HEK293 (cell line): ENCODE results near the gene HIP1.

ENCODE experiments used
- BCL11A ChIP-seq: fragments of 450-650 bp; formaldehyde crosslinking; IDR thresholded peaks from 2 replicates; pipeline ENCODE4 v1.5.1; 2016; ENCODE audit warnings: low read depth, missing biosample characterization, missing genetic modification characterization
- RBAK ChIP-seq: fragments of 450-650 bp; formaldehyde crosslinking; IDR thresholded peaks from 2 replicates; pipeline ENCODE4 v1.5.1; 2016; ENCODE audit warnings: missing biosample characterization, missing genetic modification characterization
- ZNF549 ChIP-seq: fragments of 450-650 bp; IDR thresholded peaks from 2 replicates; pipeline ENCODE4 v1.5.1; 2018; ENCODE audit warnings: missing biosample characterization, missing genetic modification characterization, mild to moderate bottlenecking, inconsistent platforms, moderate library complexity
- ZNF747 ChIP-seq: fragments of 450-650 bp; formaldehyde crosslinking; IDR thresholded peaks from 2 replicates; pipeline ENCODE4 v1.5.1; 2016; ENCODE audit warnings: missing biosample characterization, missing genetic modification characterization
- TF ChIP-seq, protein P1 (sequence below): fragments of 450-650 bp; formaldehyde crosslinking; IDR thresholded peaks from 2 replicates; pipeline ENCODE4 v1.5.1; 2016; ENCODE audit warnings: missing biosample characterization, missing genetic modification characterization

DNA sequence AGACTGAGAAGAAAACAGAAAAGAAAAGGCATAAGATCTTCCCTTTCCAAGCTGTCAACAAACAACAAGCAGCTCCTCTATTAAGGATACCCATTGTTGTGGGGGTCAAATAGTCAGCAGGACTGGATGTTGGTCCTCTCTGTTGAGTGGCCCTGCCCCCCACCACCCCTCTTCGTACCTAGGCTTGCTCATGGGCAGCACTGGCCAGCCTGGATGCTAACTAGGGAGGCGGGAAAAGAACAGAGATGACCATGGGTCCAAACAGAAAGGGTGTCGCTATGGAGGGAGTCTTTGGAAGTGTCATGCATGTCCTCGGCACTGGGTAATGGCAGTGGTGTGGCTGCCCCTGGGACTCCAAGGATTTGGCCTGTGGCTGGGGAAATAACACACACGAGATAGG lies 201.0 kb downstream of the HIP1 start:
- no peak for TF ChIP-seq ZNF549 (tag by site-specific recombination)
- TF ChIP-seq, protein P1, sequence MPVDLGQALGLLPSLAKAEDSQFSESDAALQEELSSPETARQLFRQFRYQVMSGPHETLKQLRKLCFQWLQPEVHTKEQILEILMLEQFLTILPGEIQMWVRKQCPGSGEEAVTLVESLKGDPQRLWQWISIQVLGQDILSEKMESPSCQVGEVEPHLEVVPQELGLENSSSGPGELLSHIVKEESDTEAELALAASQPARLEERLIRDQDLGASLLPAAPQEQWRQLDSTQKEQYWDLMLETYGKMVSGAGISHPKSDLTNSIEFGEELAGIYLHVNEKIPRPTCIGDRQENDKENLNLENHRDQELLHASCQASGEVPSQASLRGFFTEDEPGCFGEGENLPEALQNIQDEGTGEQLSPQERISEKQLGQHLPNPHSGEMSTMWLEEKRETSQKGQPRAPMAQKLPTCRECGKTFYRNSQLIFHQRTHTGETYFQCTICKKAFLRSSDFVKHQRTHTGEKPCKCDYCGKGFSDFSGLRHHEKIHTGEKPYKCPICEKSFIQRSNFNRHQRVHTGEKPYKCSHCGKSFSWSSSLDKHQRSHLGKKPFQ (tag by site-specific recombination), result no peak
- no peak for TF ChIP-seq BCL11A (tag by site-specific recombination)
- no peak for TF ChIP-seq ZNF747 (tag by site-specific recombination)
- TF ChIP-seq RBAK (tag by site-specific recombination), result no peak
